H1 (cell line): ENCODE measurements around the gene TFF2. TPM values are rescaled to one million over a fixed set of nuclear protein-coding genes. Genes with fewer than 3 reads are reported as not detected.
A peak's percentile ranks its signal among the peaks of the same experiment; 100 is the strongest.

Source experiments
- RAD21 ChIP-seq, 2 experiments: IDR thresholded peaks in 1 of 2; conservative IDR thresholded peaks in 1 of 2; 2 replicates each; pipeline ENCODE4 v1.6.1; 2011; ENCODE audit warnings: low read depth in 2 of 2, low read length in 2 of 2, improper control_type of control experiment in 1 of 2, inconsistent platforms in 1 of 2, mild to moderate bottlenecking in 1 of 2, moderate library complexity in 1 of 2
- polyA plus RNA-seq, 7 experiments: library from polyadenylated mRNA; depleted of rRNA in 3 of 7; stranded (reverse) in 5 of 7; unstranded in 2 of 7; fragments of >200 nt in 5 of 7; fragments of 200-250 nt in 2 of 7; gene quantifications; 1 replicate in 5 of 7; 2 replicates in 1 of 7; 4 replicates in 1 of 7; pipeline versions ENCODE4 v1.2.1 to v1.2.3, GENCODE V29; 2011 to 2013; ENCODE audit warnings: missing spikeins in 2 of 7, mixed read lengths in 2 of 7
- total RNA-seq: library from RNA; stranded (reverse); fragmentation: NEBNext Ultra II Directional; extraction: Animal tissue kit (Norgen Biotek cat#: 25700); gene quantifications from 2 replicates; pipeline ENCODE4 v1.2.1, GENCODE V29; 2021

TFF2 gene
- total and polyA plus RNA-seq, 2 of the 8 experiments (the other 6 are each of a cell fraction or from before 2014, with no cell fraction given): not detected

DNA sequence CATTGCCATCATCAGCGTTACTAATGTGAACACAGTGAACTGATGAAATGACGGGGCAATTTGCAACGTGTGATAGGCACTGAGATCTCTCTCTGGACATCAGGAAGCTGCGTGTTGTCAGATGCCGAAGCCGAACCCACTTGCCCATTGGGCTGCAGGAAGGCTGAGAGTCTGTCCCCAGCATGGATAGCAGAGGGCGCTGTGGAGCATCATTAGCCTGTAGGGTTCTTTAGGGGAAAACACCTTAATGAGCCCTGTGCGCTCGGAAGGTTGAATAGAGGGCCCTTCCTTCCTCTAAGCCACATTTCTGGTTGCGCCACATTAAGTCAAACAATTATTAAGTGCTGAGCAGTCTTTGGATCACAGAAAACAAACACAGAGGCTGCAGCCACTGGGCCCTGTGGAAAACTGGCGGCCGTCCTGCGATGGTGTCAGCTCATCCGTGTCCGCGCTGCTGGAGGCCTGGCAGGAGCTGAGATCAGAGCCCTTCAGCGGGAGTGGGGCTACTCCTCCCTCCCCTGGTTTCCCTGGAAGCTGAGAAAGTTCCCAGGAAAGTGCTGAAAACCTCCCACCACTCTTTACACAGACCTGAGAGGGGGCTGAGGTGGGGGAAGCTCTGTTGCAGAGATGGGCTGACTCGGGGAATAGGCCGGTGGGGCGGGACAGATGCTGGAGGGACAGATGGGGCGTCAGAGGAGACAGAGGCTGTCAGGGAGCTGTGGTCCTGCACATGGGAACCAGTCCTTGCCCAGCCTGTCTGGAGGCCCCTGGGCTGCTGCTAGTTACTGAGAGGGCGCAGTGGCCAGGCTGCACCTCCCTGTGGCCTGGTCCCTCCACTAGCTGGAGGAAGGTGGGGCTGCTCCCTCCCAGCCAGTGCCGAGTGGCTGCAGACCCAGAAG lies 12.7 kb downstream of the TFF2 start (continued):
- TF ChIP-seq RAD21 (IDR thresholded peaks at IDR 0.05 in 1 of 2, conservative IDR thresholded peaks at IDR 0.05 in 1 of 2; ENCODE audit: low read depth in 2 of 2, low read length in 2 of 2): peak; percentile 71 to 77
- TF ChIP-seq, all 59 proteins: peak for 5
